ENCODE data around the gene TOB1.

The TOB1 gene, protein sequence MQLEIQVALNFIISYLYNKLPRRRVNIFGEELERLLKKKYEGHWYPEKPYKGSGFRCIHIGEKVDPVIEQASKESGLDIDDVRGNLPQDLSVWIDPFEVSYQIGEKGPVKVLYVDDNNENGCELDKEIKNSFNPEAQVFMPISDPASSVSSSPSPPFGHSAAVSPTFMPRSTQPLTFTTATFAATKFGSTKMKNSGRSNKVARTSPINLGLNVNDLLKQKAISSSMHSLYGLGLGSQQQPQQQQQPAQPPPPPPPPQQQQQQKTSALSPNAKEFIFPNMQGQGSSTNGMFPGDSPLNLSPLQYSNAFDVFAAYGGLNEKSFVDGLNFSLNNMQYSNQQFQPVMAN

DNA sequence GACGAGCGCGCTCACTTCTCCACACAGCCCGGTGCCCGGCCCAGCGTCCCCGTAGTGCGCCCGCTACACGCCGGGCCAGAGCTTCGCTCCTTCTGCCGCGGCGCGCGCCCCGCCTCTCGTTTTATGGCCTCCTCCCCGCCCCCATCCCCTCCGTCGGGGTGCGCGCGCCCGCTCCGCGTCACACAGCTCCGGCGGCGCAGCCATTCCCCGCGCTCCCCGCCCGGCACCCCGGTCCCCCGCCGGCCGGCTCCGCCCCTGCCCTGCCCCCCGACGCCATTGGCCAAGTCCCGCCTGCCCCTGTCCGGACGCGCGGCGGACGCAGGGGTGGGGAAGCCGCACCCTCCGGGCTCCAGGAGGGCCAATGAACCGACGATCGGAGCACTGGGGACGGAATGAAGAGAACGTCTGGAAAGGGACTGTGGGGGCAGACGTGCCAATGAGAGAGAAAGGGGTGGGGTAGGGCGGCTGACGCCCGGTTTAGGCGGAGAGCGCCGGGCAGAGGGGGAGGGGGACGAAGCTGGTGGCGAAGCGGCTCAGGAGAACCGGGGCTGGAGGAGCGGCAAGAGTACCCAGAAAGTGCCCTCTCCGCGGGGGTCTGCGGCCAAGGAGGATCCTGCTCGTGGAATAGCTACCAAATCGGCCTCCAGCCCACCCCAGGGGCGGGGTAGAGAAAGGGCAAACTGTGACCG lies at the start of gene TOB1:
Gene TOB1 (minus strand): TSS at position 94 of the 689 bp plus-strand sequence. CDS start 2,337 bp downstream, outside the sequence.
- in situ Hi-C loops (cut with HindIII; ENCODE audit: low sequenced_read_pairs): no loop called here

DNA sequence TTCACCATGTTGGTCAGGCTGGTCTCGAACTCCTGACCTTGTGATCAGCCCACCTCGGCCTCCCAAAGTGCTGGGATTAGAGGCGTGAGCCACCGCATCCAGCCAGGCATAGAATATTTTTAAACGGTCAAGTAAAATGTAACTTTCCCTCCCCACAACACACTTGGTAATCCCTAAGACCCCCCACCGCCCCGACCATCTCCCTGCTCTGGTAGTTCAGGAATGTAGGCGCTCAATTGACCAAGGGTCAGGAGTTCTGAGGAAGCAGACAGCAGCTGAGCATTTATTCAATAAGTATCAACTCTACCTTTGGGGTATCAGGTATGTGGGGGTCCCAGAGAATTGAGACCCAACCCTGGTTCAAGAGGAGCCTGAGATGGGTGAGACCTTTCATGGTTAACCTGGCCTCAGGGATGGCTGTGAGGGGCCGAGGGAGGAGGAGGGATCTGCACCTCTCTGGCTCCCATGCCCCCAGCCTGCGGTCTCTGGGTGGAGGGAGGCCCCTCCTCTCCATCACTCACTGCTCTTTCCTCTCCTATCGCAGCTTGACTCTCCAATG lies 48.4 kb upstream of the TOB1 start:
- in situ Hi-C loops (cut with HindIII; ENCODE audit: low sequenced_read_pairs): no loop called here

DNA sequence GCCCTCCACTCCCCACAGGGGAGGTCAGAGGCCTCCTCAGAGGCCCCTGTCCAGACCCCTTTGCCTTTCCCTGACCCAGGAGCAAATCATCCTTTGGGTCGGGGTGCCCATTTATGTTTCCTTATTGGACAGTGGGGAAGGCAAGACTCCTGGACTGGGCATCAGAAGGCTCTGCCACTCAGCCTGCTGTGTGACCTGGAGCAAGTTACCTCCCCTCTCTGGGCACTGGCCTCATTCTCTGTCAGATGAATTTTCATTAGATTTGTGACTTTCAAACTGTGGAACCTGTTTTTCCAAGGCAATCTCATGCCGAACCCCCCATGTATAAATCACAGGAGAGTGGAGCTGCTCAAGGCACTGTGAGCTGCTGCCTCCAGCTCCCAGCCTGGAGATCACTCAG lies 47.0 kb upstream of the TOB1 start:
- in situ Hi-C loops (cut with HindIII; ENCODE audit: low sequenced_read_pairs): no loop called here

DNA sequence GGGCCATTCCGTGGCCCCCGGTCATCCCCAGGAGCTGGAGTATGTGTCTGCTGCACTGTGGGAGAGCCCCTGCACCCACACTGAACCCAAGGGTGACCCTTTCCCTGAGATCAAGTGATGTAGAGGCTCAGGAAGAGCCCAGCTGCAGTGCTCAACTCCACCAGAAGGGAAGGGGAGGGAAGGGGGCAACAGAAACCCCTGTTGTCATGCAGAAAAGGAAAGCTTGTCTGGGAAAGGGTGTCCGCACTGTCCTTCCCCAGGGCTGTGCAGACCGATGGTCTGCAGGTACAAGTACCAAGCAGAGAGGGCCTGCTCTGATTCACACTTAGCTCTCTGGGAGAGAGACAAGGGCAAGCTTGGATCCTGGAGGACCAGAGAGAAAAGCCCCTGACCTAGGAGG lies 45.7 kb upstream of the TOB1 start:
- in situ Hi-C loops (cut with HindIII; ENCODE audit: low sequenced_read_pairs): no loop called here

DNA sequence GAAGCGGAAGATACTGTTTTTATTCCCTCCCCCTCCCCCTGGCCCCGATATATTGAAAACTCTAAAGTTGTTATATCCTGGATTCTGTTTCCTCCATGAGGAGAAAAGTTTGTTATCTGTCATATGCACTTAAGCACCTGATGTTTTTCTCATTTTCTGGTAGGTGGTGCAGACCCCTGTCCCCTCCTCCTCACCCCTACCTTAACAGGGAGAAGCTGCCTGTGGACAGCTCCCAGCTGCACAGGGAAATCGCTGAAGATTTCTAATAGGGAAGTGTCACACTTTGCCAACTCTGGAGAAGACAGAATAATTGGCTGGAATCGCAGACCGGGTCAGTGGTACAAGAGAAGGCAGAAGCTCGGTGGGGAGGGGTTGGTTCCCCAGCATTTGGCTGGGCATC lies 45.3 kb upstream of the TOB1 start:
- in situ Hi-C loops (cut with HindIII; ENCODE audit: low sequenced_read_pairs): no loop called here

DNA sequence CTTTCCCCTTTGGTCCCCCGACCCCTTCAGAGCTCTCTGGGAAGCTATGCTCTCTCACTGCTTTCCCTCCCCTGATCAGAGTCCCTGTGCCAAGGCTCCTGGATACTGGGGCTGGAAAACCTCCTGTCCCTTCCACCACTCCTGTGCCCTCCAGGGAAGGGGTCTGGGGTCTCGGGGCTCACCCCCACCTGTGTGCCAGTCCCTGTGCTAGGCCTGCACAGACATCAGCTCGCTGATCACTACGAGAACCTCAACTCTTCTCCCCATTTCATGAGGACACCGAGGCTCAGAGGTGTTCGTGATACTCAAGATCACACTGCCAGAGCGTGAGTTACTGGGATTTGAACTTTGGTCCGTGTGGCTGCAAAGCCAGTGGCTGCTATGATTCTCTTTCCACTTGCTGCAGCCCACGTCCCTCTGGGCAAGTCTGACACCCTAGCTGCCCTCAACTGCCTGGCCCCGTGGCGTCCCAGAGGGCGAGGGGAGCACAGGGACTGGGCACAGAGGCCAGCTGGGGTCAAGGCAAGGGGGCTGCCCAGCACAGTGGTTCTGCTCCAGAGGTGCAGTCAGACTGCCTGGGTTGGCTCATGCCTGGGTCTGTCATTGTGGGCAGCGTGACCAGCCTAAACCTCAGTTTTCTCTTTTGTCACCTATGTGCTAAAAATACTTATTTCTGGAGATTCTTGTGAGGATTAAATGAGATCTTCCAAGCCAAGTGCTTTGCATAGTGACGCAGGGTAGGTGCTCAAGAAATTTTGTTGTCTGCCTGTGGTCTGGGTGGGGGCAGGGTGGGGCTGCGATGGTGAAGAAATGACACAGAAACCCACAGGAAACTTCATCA lies 43.8 kb upstream of the TOB1 start:
- in situ Hi-C loops (cut with HindIII; ENCODE audit: low sequenced_read_pairs): no loop called here

DNA sequence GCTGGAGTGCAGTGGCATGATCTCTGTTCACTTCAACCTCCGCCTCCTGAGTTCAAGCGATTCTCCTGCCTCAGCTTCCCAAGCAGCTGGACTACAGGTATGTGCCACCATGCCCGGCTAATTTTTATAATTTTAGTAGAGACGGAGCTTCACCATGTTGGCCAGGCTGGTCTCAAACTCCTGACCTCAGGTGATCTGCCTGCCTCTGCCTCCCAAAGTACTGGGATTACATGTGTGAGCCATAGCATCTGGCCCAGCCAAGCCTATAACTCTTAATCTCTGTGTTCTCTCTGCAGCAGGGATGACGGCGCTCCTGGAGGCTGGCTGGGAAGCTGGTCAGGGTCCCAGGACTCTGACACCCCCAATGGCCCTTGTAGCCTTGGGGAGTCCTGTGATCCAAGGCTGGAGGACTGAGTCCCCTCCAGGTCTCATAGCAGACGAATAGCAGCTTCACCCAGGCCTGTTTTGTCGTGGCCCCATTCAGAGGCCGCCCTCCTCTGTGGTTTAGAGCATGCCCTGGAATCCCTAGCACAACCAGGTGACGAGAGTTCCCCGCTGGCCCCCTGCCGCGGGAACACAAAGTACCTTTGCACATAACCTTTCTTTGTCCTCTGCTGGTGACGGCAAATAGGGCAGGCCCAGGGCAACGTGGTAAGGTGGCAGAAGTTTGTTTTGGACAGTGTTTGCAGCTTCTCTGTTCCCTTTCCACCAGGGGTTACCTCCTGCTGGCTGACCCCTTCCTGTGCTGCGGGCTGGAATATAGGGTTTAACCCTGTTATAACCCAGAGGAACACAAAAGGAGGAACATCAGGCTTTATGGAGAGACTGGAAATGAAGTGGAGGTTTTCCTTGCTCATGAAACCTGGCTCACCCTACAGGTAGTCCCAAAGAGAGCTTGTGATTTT lies 43.0 kb upstream of the TOB1 start:
- in situ Hi-C loops (cut with HindIII; ENCODE audit: low sequenced_read_pairs): no loop called here

DNA sequence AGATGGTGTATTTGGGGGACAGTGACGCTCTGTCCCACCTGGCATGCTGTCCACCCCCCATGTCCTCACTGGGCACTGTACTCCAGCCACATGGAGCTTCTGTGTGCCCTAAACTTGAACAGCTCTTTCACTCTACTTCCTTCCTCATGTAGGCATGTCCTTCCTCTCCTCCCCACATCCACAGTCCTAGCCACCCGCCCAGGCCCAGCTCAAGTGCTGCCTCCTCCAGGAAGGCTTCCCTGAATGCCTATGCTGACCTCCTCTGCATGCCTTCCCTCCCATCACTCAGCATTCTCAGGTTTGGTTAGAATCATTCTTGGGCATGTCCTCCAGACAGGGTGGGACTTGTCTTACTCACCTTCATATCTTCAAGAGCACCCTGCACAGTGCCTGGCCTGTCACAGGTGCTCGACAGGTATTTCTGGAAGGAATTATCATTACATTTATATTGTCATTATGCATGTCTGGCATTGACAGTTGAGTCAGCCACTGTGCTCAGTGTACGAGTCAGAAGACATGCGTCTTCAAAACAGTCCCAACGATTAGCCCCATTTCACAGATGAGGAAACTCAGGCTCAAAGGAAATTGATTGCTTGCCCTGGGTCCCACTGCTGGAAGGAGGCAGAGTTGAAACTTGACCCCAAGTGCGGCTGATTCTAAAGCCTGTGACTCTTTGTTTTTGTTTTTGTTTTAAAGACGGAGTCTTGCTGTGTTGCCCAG lies 42.1 kb upstream of the TOB1 start:
- in situ Hi-C loops (cut with HindIII; ENCODE audit: low sequenced_read_pairs): no loop called here

DNA sequence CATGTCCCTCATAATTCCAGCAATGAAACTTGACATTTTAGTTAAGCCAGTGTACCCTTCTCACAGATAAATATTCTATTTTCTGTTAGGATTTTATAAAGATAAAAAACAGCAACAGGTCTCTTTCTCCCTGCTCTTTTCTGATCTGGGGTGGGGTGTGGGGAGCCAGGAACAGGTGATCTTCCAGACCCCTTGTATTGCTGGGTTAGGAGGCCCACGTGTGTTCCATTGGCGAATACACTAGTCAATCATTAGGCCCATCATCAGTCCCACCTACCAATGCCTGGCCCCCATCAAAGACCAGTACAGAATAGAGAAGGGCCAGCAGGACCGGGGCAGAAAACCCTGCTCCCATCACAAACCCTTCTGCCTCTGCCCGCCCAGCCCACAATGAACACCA lies 40.3 kb upstream of the TOB1 start:
- in situ Hi-C loops (cut with HindIII; ENCODE audit: low sequenced_read_pairs): no loop called here

DNA sequence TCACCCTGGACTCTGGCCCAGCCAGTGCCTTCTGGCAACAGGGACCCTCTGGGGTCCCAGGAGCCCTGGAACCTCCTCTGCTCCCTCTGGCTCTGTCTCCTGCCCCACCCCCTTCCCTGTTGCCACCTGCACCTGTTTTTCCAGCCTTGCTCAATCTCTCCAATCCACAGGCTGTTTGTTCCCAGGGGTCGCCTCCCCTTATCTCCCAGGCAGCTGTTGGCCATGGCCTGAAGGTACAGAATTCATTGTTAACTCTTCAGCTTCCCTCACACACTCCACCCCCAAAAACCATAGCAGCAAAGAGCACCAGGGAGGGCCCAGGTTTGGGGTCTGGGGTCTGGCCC lies 39.3 kb upstream of the TOB1 start:
- in situ Hi-C loops (cut with HindIII; ENCODE audit: low sequenced_read_pairs): no loop called here

DNA sequence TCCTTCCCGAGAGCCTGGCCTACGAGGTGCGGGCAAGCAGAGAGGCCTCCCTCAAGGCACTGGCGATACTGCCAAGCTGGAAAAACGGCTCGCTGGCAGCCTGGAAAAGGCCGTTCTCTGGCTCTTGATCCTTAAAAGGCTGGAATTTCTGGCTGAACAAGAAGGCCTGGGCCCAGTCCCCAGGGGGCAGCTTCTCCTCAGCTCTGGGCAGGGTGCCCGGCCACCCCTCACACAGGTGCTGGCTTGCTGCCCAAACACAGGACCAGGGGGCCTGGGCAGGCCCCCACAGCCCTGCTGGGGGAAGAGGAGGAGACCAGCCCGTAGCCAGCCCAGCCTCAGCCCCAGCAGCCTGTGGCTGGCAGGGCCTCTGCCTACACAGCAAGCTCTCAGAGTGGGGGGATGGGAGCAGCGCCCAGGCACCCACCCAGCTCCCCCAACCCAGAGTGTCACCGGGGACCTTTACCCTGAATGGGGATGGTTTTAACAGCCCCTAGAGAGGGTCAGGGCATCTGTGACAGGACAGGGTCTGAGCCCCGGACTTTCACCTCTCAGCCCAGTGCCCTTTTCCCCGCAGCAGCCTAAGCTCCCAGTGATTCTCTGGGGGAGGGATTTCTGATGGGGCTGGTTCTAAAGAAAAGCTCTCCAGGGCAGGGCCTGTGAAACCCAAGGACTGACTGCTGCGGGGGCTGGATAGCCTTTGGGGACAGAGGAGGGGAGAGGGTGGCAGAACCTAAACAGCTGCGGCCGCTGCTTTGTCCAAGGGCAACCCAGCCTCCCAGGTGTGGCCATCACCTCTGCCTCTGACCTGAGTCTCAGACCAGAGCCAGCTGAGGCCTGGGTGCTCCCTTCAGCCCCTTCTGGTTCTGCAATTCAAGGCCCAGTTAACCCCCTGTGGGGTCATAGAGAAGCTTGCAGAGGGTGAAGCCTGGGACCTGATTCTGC lies 38.6 kb upstream of the TOB1 start:
- in situ Hi-C loops (cut with HindIII; ENCODE audit: low sequenced_read_pairs): no loop called here

DNA sequence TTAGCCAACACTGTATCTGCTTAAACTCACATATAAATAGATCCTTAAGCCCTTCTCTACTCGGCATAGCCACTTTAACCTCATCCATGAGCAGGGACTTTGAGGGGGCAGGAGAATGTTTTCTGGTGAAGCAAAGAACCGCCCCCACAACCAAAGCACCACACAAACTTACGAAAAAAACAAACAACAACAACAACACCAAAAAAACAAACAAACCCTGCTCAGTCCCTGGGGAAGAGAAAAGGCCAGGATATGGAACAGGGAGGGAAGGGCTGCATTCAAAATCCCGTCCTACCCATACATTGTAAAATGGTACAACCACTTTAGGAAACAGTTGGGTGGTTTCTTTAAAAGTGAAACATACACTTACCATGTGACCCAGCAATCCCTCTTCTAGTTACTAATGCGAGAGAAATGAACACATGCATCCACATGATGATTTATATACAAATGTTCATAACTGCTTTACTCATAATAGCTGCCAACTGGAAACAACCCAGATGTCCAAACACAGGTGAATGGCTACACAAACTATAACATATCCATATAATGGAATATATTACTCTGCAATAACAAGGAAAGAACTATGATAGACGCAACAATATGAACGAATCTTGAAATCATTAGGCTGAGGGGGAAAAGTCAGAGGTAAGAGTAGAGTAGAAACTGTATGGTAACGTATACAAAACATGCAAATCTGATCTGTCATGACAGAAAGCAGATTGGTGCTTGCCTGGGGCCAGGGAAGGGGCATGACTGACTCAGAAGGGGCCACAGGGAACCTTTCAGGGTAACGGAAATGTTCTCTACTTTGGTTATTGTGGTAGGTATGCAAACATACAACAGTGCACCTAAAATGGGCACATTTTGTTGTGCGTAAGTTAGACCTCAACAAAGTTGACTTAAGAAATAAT lies 37.7 kb upstream of the TOB1 start:
- in situ Hi-C loops (cut with HindIII; ENCODE audit: low sequenced_read_pairs): no loop called here

DNA sequence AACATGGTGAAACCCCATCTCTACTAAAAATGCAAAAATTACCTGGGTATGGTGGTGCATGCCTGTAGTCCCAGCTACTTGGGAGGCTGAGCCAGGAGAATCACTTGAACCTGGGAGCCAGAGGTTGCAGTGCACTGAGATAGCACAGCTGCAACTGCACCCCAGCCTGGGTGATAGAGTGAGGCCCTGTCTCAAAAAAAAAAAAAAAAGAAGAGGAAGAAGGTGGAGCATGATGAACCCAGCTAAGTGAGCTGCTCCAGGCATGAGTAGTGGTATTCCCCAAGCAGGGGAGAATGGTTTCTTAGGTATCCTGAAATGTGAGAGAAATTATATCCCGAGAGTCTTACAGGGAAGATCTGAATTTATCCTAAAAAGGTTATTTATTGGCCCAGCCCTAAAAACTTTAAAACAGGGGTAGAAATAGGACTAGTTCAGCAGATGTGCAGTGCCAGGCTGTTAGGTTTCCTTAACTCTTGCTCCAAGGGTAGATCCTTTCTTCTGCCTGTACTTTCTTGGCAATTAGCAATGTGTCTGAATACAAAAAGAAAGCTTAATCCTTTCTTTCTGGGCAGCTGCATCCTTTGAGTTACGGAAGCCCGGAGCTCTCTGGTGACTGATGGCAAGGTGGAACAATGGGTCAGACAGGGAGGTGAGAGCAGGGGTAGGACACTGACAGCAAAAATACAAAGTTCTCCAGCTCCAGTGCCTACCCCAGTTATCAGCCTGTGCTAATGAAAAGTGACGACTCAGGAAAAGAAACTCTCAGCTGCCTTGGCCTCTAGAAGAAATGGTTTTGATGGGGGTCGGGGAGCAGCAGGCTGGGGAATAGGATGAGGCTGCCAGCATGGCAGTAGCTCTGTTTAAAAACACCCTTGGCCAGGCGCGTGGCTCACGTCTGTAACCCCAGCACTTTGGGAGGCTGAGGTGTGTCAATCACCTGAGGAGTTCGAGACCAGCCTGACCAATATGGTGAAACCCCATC lies 36.5 kb upstream of the TOB1 start:
- in situ Hi-C loops (cut with HindIII; ENCODE audit: low sequenced_read_pairs): no loop called here

DNA sequence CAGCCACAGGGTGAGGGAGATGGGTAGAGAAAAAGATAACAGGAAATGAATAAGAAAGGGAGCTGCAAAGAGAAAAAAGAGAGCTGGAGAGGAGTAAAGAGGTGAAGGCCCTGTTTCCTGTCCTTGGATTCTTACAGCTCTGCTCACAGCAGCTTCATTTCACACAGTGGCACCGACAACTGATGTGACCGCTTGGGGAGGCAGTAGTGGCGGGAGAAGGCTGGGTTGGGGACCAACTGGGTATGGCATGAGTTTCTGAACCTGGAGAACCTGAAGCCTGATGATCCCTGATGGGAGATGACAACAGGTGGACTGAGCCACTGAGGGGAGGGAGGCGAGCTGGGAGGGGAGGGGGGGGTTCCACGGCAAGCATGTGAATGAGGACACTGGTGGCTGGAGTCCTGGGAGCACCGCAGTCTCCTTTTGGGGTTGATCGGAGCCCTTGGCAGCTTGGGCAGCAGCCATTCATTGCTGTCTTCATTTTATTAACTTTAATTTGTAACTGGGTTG lies 34.3 kb upstream of the TOB1 start:
- in situ Hi-C loops (cut with HindIII; ENCODE audit: low sequenced_read_pairs): no loop called here

DNA sequence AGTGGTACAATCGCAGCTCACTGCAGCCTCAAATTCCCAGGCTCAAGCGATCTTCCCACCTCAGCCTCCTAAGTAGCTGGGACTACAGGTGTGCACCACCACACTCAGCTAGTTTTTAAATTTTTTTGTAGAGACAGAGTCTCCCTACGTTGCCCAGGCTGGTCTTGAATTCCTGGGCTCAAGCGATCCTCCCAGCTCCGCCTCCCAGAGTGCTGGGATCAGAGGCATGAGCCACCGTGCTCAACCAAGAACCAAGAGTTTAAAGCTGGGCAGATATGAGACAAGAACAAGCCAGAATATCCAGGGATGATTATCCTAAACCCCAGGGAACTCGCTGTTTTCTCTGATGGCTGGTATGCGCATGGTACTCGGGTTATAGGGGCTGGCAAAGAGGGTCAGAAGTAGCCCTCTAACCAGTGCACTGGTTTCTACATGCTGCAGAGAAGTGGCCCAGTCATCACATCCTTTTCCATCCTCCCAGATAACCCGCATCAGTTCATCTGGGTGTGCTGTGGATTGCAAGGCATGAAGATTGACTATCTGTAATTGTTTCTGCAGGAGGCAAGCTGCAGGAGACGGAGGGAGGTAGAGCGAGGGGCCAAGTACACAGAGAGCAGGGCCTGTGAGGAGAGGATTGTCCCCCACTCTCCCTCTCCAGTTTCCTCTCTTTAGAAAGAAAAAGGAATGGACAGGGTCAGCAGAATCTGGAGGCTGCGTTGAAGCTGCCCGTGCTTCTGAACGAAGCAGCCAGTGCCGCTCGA lies 33.6 kb upstream of the TOB1 start:
- in situ Hi-C loops (cut with HindIII; ENCODE audit: low sequenced_read_pairs): no loop called here

Measured in DLD1 (cell line).